ENCODE results near the gene PYROXD2. TPM values are rescaled to one million over a fixed set of nuclear protein-coding genes. Genes with fewer than 3 reads are reported as not detected.

Gene PYROXD2
- total and polyA plus RNA-seq, 10 of the 15 experiments (the other 5 are each of a cell fraction or from before 2014, with no cell fraction given): 4.8 to 15.8 (median 11.1) TPM

DNA sequence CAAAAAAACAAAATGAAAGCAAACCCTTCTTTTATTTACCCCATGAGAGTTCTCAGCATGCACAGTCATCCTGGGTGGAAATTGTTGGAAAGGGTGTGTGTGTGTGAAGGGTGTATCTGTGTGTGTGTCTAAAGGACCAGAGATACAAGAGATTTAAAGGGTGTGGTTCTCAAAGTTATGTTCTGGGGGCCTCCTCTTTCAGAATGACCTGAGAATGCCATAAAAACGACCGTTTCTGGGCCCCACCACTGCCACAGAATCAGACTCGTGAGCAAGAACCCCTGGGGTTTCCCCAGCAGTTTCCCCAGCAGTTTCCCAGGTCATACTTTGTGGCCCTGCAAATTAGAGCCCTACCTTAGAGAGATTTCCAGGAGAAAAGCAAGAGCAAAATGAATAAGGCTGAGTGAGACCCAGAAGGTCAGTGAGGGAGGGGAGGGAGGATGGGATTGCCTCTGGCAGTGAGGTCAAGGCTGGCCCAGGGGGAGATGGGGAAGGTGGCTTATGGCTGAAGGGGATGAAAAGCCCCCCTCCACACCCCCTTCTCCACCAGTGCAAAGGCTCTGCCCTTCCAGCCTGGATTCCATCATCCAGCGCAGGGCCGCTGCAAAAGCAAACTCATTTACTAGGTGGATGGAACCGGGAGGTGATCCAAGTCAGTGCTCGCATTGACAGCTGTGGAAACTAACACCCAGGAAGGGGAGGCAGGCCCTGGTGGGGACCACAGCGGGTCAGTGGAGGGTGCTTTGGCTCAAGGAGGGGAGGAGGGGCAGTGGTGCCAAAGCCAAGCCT lies 10.2 kb downstream of the PYROXD2 start (continued):
- TF ChIP-seq, protein P1, sequence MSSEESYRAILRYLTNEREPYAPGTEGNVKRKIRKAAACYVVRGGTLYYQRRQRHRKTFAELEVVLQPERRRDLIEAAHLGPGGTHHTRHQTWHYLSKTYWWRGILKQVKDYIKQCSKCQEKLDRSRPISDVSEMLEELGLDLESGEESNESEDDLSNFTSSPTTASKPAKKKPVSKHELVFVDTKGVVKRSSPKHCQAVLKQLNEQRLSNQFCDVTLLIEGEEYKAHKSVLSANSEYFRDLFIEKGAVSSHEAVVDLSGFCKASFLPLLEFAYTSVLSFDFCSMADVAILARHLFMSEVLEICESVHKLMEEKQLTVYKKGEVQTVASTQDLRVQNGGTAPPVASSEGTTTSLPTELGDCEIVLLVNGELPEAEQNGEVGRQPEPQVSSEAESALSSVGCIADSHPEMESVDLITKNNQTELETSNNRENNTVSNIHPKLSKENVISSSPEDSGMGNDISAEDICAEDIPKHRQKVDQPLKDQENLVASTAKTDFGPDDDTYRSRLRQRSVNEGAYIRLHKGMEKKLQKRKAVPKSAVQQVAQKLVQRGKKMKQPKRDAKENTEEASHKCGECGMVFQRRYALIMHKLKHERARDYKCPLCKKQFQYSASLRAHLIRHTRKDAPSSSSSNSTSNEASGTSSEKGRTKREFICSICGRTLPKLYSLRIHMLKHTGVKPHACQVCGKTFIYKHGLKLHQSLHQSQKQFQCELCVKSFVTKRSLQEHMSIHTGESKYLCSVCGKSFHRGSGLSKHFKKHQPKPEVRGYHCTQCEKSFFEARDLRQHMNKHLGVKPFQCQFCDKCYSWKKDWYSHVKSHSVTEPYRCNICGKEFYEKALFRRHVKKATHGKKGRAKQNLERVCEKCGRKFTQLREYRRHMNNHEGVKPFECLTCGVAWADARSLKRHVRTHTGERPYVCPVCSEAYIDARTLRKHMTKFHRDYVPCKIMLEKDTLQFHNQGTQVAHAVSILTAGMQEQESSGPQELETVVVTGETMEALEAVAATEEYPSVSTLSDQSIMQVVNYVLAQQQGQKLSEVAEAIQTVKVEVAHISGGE (CRISPR knock-in tag; IDR thresholded peaks at IDR 0.05): no peak
- TF ChIP-seq, protein P2, sequence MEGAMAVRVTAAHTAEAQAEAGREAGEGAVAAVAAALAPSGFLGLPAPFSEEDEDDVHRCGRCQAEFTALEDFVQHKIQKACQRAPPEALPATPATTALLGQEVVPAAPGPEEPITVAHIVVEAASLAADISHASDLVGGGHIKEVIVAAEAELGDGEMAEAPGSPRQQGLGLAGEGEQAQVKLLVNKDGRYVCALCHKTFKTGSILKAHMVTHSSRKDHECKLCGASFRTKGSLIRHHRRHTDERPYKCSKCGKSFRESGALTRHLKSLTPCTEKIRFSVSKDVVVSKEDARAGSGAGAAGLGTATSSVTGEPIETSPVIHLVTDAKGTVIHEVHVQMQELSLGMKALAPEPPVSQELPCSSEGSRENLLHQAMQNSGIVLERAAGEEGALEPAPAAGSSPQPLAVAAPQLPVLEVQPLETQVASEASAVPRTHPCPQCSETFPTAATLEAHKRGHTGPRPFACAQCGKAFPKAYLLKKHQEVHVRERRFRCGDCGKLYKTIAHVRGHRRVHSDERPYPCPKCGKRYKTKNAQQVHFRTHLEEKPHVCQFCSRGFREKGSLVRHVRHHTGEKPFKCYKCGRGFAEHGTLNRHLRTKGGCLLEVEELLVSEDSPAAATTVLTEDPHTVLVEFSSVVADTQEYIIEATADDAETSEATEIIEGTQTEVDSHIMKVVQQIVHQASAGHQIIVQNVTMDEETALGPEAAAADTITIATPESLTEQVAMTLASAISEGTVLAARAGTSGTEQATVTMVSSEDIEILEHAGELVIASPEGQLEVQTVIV (IDR thresholded peaks at IDR 0.05; ENCODE audit: borderline replicate concordance, partially characterized antibody): no peak
- TF ChIP-seq, protein P3, sequence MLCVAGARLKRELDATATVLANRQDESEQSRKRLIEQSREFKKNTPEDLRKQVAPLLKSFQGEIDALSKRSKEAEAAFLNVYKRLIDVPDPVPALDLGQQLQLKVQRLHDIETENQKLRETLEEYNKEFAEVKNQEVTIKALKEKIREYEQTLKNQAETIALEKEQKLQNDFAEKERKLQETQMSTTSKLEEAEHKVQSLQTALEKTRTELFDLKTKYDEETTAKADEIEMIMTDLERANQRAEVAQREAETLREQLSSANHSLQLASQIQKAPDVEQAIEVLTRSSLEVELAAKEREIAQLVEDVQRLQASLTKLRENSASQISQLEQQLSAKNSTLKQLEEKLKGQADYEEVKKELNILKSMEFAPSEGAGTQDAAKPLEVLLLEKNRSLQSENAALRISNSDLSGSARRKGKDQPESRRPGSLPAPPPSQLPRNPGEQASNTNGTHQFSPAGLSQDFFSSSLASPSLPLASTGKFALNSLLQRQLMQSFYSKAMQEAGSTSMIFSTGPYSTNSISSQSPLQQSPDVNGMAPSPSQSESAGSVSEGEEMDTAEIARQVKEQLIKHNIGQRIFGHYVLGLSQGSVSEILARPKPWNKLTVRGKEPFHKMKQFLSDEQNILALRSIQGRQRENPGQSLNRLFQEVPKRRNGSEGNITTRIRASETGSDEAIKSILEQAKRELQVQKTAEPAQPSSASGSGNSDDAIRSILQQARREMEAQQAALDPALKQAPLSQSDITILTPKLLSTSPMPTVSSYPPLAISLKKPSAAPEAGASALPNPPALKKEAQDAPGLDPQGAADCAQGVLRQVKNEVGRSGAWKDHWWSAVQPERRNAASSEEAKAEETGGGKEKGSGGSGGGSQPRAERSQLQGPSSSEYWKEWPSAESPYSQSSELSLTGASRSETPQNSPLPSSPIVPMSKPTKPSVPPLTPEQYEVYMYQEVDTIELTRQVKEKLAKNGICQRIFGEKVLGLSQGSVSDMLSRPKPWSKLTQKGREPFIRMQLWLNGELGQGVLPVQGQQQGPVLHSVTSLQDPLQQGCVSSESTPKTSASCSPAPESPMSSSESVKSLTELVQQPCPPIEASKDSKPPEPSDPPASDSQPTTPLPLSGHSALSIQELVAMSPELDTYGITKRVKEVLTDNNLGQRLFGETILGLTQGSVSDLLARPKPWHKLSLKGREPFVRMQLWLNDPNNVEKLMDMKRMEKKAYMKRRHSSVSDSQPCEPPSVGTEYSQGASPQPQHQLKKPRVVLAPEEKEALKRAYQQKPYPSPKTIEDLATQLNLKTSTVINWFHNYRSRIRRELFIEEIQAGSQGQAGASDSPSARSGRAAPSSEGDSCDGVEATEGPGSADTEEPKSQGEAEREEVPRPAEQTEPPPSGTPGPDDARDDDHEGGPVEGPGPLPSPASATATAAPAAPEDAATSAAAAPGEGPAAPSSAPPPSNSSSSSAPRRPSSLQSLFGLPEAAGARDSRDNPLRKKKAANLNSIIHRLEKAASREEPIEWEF (IDR thresholded peaks at IDR 0.05; ENCODE audit: insufficient replicate concordance, low read depth, low read length): no peak
- TF ChIP-seq, protein P4, sequence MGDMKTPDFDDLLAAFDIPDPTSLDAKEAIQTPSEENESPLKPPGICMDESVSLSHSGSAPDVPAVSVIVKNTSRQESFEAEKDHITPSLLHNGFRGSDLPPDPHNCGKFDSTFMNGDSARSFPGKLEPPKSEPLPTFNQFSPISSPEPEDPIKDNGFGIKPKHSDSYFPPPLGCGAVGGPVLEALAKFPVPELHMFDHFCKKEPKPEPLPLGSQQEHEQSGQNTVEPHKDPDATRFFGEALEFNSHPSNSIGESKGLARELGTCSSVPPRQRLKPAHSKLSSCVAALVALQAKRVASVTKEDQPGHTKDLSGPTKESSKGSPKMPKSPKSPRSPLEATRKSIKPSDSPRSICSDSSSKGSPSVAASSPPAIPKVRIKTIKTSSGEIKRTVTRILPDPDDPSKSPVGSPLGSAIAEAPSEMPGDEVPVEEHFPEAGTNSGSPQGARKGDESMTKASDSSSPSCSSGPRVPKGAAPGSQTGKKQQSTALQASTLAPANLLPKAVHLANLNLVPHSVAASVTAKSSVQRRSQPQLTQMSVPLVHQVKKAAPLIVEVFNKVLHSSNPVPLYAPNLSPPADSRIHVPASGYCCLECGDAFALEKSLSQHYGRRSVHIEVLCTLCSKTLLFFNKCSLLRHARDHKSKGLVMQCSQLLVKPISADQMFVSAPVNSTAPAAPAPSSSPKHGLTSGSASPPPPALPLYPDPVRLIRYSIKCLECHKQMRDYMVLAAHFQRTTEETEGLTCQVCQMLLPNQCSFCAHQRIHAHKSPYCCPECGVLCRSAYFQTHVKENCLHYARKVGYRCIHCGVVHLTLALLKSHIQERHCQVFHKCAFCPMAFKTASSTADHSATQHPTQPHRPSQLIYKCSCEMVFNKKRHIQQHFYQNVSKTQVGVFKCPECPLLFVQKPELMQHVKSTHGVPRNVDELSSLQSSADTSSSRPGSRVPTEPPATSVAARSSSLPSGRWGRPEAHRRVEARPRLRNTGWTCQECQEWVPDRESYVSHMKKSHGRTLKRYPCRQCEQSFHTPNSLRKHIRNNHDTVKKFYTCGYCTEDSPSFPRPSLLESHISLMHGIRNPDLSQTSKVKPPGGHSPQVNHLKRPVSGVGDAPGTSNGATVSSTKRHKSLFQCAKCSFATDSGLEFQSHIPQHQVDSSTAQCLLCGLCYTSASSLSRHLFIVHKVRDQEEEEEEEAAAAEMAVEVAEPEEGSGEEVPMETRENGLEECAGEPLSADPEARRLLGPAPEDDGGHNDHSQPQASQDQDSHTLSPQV (IDR thresholded peaks at IDR 0.05): no peak
- peak; percentile 39 for TF ChIP-seq MEF2B (IDR thresholded peaks at IDR 0.05; ENCODE audit: partially characterized antibody, poor library complexity, severe bottlenecking)
- TF ChIP-seq SMAD5 (IDR thresholded peaks at IDR 0.05; ENCODE audit: low read depth): no peak
- TF ChIP-seq, protein P5, sequence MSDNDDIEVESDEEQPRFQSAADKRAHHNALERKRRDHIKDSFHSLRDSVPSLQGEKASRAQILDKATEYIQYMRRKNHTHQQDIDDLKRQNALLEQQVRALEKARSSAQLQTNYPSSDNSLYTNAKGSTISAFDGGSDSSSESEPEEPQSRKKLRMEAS (IDR thresholded peaks at IDR 0.05; ENCODE audit: low read depth, low read length): no peak
- peak; percentile 84 to 88 for TF ChIP-seq BHLHE40 (IDR thresholded peaks at IDR 0.05; ENCODE audit: borderline replicate concordance in 1 of 2, low read depth in 2 of 2, low read length in 1 of 2)
- TF ChIP-seq ETV6 (conservative IDR thresholded peaks at IDR 0.05 in 1 of 2, IDR thresholded peaks at IDR 0.05 in 1 of 2; ENCODE audit: borderline replicate concordance in 1 of 2, low read depth in 1 of 2): peak in 1 of 2 experiments; percentile 59; a peak in 1 of 4 replicates
- TF ChIP-seq NFYA (IDR thresholded peaks at IDR 0.05; ENCODE audit: borderline replicate concordance, low read depth, low read length): no peak

All from GM12878 (cell line).